Thyroid gland (tissue), 4 donors: ENCODE data around the gene ACAT2.

Source experiments
- POLR2A ChIP-seq, 2 donors: fragments of 450-650 bp; IDR thresholded peaks; one replicate each; pipeline ENCODE4 v1.6.1; 2017; ENCODE audit warnings: antibody characterized with exemption in 2 of 2, mild to moderate bottlenecking in 2 of 2, moderate library complexity in 1 of 2
- TF ChIP-seq, protein P1 (sequence below), 6 experiments: fragments of 200-600 bp in 3 of 6; fragments of 450-650 bp in 3 of 6; sonication (generic) in 3 of 6; IDR thresholded peaks; one replicate each; pipeline ENCODE4 v1.5.1; 2016 to 2019; ENCODE audit warnings: antibody characterized with exemption in 6 of 6, mild to moderate bottlenecking in 2 of 6, inconsistent platforms in 1 of 6, moderate library complexity in 1 of 6

DNA sequence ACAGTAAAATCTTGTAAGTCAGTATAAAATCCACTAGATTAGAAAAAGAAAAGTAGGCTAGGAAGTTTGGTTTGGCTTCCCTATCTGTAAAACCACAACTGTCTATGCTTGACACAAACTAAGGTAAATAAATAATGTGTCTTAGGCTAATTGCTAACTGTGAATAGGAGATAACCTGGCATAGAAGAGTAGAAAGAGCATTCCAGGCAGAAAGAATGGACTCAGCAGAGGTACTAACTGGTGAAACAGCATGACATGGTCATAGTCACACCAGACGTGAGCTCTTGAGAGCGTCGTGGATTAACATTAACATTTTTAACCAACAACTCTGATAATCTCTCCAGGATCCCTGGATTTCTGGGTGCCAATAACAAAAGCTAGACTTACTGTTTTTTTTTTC lies 43.2 kb upstream of the ACAT2 start:
- TF ChIP-seq, protein P1, sequence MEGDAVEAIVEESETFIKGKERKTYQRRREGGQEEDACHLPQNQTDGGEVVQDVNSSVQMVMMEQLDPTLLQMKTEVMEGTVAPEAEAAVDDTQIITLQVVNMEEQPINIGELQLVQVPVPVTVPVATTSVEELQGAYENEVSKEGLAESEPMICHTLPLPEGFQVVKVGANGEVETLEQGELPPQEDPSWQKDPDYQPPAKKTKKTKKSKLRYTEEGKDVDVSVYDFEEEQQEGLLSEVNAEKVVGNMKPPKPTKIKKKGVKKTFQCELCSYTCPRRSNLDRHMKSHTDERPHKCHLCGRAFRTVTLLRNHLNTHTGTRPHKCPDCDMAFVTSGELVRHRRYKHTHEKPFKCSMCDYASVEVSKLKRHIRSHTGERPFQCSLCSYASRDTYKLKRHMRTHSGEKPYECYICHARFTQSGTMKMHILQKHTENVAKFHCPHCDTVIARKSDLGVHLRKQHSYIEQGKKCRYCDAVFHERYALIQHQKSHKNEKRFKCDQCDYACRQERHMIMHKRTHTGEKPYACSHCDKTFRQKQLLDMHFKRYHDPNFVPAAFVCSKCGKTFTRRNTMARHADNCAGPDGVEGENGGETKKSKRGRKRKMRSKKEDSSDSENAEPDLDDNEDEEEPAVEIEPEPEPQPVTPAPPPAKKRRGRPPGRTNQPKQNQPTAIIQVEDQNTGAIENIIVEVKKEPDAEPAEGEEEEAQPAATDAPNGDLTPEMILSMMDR (IDR thresholded peaks at IDR 0.05), result no peak
- no peak for TF ChIP-seq POLR2A (IDR thresholded peaks at IDR 0.05)
